Bronchial epithelial cell (primary cell): ENCODE data around the gene CCDC12. TPM values are rescaled to one million over a fixed set of nuclear protein-coding genes. Genes with fewer than 3 reads are reported as not detected.

Source experiments
- DNase-seq: peaks from one replicate; pipeline ENCODE4 v3.0.0-alpha.2; 2010; ENCODE audit warnings: low read depth
- FAIRE-seq: peaks from 2 replicates; lab custom pipeline; 2011; peaks lifted over from hg19 to GRCh38; lab: Jason Lieb, UNC
- H3K27me3 ChIP-seq: 2 replicates; pipeline ENCODE4 v1.5.1; 2011; ENCODE audit warnings: low read length; ENCODE audit not compliant: control insufficient read depth, insufficient read depth
- H3K36me3 ChIP-seq: 2 replicates; pipeline ENCODE4 v1.5.1; 2011; ENCODE audit warnings: low read length; ENCODE audit not compliant: control insufficient read depth, insufficient read depth
- H3K4me3 ChIP-seq: 2 replicates; pipeline ENCODE4 v1.5.1; 2011; ENCODE audit warnings: mild to moderate bottlenecking, low read depth, low read length, control low read depth
- total RNA-seq: library from RNA; depleted of rRNA; stranded (reverse); fragments of >200 nt; gene quantifications from 2 replicates; pipeline ENCODE4 v1.2.1, GENCODE V29; 2014
- TF ChIP-seq, protein P1 (sequence below): IDR thresholded peaks from 2 replicates; pipeline ENCODE4 v1.5.1; 2011; ENCODE audit warnings: mild to moderate bottlenecking, moderate library complexity, low read length, control low read depth, inconsistent platforms; ENCODE audit not compliant: insufficient read depth, severe bottlenecking

CCDC12 gene
- total RNA-seq, 1 donor from 2014 or later: 39.2 TPM

- TF ChIP-seq, protein P1, sequence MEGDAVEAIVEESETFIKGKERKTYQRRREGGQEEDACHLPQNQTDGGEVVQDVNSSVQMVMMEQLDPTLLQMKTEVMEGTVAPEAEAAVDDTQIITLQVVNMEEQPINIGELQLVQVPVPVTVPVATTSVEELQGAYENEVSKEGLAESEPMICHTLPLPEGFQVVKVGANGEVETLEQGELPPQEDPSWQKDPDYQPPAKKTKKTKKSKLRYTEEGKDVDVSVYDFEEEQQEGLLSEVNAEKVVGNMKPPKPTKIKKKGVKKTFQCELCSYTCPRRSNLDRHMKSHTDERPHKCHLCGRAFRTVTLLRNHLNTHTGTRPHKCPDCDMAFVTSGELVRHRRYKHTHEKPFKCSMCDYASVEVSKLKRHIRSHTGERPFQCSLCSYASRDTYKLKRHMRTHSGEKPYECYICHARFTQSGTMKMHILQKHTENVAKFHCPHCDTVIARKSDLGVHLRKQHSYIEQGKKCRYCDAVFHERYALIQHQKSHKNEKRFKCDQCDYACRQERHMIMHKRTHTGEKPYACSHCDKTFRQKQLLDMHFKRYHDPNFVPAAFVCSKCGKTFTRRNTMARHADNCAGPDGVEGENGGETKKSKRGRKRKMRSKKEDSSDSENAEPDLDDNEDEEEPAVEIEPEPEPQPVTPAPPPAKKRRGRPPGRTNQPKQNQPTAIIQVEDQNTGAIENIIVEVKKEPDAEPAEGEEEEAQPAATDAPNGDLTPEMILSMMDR: no peak
- H3K4me3 ChIP-seq: peak overlapping the region; percentile 34
- no peak for FAIRE-seq
- H3K36me3 ChIP-seq: peaks cover 21% of the 10 kb centered on the region
- H3K27me3 ChIP-seq: no peaks in the 10 kb centered on the region
- DNase-seq: no peak
Observed at GRCh38 chr3:47010111-47010712, 33.7 kb upstream of the CCDC12 start.

- FAIRE-seq (no peak), DNase-seq (peak; percentile 73)
- TF ChIP-seq, protein P1: no peak
- Histone ChIP-seq H3K4me3 (peak overlapping the region; percentile 34), H3K27me3 (no peaks in the 10 kb centered on the region), H3K36me3 (peaks cover 25% of the 10 kb centered on the region)
Observed at GRCh38 chr3:47009225-47010110, 32.9 kb upstream of the CCDC12 start.

- no peak for DNase-seq
- H3K4me3 ChIP-seq: peak overlapping the region; percentile 34
- no peaks in the 10 kb centered on the region for H3K27me3 ChIP-seq
- no peak for FAIRE-seq
- TF ChIP-seq, protein P1: no peak
- peaks cover 27% of the 10 kb centered on the region for H3K36me3 ChIP-seq
Observed at GRCh38 chr3:47008851-47009224, 32.3 kb upstream of the CCDC12 start.

GRCh38 chr3:47008234-47008796, 31.8 kb upstream of the CCDC12 start:
- H3K4me3 ChIP-seq: no peak overlapping the region
- no peaks in the 10 kb centered on the region for H3K27me3 ChIP-seq
- FAIRE-seq (peak; percentile 62), DNase-seq (no peak)
- TF ChIP-seq, protein P1: no peak
- peaks cover 32% of the 10 kb centered on the region for H3K36me3 ChIP-seq

GRCh38 chr3:47007482-47008233, 31.1 kb upstream of the CCDC12 start:
- no peak for FAIRE-seq
- TF ChIP-seq, protein P1: no peak
- no peak overlapping the region for H3K4me3 ChIP-seq
- peaks cover 38% of the 10 kb centered on the region for H3K36me3 ChIP-seq
- DNase-seq: no peak
- H3K27me3 ChIP-seq: no peaks in the 10 kb centered on the region
